ENCODE data around the gene NDUFC2.

DNA sequence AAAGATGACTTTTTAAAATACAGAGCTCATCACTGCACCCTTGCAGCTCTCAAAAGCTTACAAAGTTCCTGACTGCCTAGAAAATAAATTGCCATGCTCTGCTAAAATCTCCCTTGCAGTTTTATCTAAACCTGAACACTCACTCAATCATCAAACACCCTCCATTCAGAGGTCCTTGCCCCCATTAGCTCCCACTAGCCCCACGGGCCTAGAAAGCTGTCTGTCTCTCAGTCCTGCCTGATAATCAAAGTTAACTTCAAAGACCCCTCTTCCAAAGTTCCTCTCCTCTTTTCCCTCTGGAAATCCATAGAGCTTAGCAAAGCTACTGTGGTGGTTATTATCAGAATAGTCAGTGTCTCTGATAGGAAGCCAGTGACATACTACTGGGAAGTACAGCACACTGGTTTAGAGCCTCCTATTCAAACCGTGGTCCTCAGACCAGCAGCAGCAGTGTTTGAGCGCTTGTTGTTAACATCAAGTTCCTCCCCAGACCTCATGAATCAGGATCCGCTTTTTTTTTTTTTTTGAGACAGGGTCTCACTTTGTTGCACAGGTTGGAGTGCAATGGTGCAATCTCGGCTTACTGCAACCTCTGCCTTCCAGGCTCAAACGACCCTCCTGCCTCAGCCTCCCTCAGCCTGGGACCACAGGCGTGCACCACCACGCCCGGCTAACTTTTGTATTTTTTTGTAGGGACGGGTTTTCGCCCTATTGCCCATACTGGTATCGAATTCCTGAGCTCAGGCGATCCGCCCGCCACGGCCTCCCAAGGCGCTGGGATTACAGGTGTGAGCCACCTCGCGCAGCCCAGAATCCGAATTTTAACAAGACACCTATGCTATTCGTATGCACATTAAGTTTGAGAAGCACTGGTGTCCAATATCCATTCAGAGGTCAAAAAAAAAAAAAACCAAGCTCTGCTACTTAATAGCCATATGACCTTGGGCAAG lies 1.2 kb downstream of the NDUFC2 start:
- TF ChIP-seq, protein P1, sequence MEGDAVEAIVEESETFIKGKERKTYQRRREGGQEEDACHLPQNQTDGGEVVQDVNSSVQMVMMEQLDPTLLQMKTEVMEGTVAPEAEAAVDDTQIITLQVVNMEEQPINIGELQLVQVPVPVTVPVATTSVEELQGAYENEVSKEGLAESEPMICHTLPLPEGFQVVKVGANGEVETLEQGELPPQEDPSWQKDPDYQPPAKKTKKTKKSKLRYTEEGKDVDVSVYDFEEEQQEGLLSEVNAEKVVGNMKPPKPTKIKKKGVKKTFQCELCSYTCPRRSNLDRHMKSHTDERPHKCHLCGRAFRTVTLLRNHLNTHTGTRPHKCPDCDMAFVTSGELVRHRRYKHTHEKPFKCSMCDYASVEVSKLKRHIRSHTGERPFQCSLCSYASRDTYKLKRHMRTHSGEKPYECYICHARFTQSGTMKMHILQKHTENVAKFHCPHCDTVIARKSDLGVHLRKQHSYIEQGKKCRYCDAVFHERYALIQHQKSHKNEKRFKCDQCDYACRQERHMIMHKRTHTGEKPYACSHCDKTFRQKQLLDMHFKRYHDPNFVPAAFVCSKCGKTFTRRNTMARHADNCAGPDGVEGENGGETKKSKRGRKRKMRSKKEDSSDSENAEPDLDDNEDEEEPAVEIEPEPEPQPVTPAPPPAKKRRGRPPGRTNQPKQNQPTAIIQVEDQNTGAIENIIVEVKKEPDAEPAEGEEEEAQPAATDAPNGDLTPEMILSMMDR (IDR thresholded peaks at IDR 0.05) = no peak
- TF ChIP-seq POLR2A (IDR thresholded peaks at IDR 0.05) = no peak
